Stimulated activated CD8-positive, alpha-beta memory T cell treated with anti-CD3 and anti-CD28 coated beads, Interleukin-7, amount 100 ng/mL, for 48 hours (primary cell): Measurements from ENCODE around the gene LRRN2.

Experiments
- DNase-seq, 2 donors: peaks; one replicate each; pipeline ENCODE4 v3.0.0-alpha.2; 2020; ENCODE audit warnings: low read depth in 1 of 2; ENCODE audit errors: extremely low read depth in 1 of 2

The LRRN2 gene

GRCh38 chr1:204602871-204603542 is 82.5 kb downstream of the LRRN2 start:
- no peak for DNase-seq

GRCh38 chr1:204602111-204602579 is 83.4 kb downstream of the LRRN2 start:
- DNase-seq = no peak

GRCh38 chr1:204600968-204601367 is 84.6 kb downstream of the LRRN2 start:
- no peak for DNase-seq

DNA sequence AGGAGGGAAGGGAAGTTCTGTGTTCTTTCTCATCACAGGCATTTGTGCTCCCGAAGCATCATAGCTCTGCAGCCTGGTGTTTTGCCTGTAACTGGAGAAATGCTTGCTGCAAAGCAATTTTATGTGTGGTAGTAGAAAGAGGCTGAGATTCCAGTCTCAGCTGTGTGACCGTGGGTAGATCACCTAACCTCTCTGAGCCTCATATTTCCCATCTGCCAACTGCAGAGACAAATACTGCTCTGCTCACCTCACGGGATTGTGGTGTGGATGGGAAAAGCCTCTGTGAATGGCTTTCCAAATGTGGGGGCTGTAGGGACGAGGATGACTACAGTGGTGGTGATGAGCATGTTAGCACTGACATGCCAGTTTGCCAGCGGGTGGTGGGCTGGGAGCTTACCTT is 85.3 kb downstream of the LRRN2 start:
- no peak for DNase-seq

GRCh38 chr1:204599596-204599995 is 85.9 kb downstream of the LRRN2 start:
- no peak for DNase-seq

DNA sequence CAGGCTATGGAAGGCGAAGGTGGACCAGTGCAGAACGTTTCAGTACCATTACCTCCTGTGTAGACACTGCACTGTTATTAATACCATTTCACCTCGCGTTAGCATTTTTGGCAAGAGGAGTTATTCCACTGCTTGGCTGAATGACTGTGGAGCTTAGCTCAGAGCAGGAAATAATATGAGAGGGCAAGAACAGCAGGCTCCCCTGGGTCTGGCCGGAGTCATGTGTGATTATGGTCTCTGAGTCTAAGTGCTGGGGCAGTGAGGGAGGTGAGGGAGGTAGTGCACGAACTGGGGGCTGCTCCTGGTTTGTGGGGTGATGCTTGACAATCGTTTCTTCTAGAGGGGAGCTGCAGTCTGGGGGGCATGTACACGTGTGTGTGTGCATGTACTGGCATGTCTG is 86.4 kb downstream of the LRRN2 start:
- DNase-seq = no peak

DNA sequence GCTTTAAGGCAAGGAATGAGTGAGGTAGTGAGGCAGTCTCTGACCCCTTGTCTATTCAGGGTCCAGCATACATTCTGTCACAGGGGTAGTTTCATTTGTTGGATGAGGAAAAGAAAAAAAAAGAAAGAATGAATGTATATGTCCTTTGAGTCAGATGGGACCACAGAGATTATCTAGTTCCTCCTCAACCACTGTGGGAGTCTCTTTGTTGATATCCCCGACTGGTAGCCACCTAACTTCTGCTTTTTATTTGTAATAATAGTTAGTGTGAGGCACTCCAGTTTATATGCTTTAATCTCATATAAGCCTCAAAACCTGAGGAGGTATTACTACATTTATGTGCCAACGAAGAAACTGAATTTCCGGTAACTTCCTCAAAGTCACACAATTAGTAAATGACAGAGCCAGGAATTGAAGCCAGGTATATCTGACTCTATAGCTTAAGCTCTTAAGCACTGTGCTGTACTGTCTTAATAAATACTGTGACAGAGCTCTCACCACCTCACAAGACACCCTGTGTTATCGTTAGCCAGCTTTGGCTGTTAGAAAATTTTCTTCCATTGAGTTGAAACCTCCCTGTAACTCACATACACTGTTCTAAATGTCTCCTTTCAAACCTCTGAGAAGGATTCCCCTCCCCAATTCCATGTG is 87.1 kb downstream of the LRRN2 start:
- DNase-seq = no peak

GRCh38 chr1:204592246-204592948 is 93.1 kb downstream of the LRRN2 start:
- no peak for DNase-seq

DNA sequence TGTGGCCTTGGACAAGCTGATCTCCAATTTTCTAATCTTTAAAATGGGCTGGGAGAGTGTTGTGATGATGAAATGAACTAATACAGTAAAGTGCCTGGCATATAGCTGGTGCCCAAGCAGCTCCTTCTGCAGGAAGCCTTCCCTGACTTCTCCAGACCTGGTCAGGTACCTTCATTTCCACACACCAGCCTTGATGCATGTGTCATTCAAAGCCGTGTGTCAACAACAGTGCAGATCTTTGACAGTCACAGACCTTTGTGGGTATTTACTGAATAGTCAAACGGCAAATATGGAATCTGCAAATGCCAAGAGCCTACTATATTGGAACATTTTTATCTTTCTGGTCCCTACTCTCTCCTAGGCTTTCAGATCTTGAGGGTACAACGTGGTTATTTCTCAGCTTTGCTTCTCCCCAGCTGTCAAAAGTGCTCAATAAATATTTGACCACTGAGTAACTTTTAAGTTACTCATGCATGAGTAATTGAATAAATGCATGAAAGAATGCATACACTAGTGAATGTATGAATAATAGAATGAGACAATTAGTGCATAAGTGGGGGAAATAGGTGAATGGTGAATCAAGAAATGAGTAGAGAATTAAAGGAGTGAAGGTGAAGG is 94.0 kb downstream of the LRRN2 start:
- no peak for DNase-seq

DNA sequence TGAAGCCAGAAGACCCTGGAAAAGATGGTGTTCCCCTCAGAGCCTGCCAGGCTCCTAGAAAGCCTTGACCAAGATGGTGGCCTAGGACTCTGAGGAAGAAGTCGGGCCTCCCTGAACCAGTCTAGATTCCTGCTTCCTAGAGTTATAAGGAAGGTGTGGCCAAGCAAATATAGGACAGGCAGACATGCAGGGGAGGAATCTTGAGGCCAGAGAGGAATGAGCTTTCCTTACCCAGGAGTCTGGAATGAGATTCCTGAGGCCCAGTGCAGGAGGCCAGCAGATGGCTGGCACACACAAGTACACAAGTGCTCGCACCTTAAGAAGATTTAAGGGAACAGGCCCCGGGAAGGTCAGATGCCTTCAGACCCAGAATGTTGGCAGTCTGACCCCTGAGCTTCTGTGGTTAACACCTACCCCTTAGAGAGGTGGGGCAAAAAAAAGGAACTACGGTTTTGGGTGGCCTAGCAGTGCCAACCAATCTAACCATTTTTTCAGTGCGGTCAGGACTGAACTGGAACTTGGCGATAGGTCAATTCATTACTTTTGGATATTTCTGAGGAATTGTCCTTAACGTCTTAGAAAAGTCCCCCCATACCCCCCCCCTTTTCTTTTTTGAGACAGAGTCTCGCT is 96.0 kb downstream of the LRRN2 start:
- DNase-seq = no peak

- DNase-seq = no peak
Measured at GRCh38 chr1:204588826-204589225, 96.7 kb downstream of the LRRN2 start.

GRCh38 chr1:204587621-204588020 is 97.9 kb downstream of the LRRN2 start:
- no peak for DNase-seq

- no peak for DNase-seq
Measured at GRCh38 chr1:204584699-204585372, 100.7 kb downstream of the LRRN2 start.

DNA sequence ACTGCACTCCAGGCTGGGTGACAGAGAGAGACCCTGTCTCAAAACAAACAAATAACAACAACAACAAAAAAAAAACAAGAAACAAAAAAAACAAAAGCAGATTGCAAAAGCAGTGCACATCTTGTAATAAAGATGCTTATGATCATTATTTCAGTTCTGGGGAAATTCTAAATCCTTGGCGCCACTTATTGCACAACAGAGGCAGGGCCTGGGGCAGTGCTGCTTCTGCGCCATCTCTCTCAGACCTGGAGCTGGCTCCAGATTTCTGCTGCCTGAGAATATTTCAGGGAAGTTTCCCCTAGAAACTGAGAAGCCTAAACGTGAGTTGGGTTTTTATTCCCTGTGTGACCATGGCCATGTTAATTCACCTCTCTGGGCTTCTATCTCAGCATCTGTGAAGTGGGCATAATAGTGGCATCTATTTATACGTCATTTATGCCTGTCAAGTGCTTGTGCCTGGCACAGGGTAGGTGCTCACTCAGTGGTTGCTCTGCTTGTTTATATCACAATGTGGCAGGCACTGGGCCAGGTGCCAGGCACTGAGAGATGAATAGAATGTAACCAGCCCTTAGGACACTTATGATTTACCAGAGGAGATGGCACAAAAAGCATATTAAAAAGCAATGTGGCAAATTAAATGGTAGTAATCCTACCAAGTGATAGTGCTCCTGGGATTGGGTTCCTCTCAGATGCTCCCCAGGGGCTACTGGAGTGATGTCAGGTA is 101.5 kb downstream of the LRRN2 start:
- DNase-seq = no peak

GRCh38 chr1:204581759-204582158 is 103.8 kb downstream of the LRRN2 start:
- no peak for DNase-seq

GRCh38 chr1:204580862-204581261 is 104.7 kb downstream of the LRRN2 start:
- no peak for DNase-seq

GRCh38 chr1:204579681-204580080 is 105.9 kb downstream of the LRRN2 start:
- DNase-seq = no peak

DNA sequence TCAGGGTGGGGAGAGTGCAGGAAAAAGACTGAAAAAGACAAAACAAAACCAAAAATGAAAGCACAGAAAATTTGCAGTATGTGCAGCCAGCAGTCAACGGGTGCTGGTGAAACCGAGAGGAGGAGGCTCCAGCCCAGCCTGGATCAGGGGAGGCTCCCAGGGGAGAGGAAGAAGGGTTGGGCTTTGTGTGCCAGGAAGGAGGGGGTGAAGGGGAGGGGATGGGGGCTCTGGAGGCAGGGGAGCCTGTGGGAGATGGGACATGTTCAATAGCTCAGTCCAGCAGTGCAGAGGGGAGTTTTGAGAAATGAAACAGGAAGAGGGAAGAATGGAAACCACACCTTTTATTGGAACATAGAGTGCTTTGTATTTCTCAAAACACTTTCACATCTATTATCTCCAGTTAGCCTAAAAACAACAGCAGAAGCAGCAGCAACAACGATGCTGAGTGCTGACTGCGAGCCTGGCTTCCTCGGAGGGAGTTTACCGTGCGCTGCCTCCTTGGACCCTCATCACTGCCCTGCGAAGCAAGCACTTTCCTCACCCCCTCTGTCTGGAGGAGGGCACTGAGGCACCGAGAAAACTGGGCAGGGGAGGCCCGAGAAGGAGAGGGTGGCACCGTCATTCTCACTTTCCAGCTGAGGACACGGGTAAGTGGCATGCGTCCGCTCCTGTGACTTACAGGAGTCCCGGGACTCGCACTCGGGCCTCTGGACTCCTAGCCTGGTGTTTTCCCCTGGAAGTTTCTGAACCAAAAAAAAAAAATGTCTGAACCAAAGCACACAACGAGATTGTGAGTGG is 106.5 kb downstream of the LRRN2 start:
- DNase-seq = no peak
